Osteoblast (primary cell): ENCODE measurements around the gene HOXD4. TPM values are rescaled to one million over a fixed set of nuclear protein-coding genes. Genes with fewer than 3 reads are reported as not detected.
A peak's percentile ranks its signal among the peaks of the same experiment; 100 is the strongest.

Experiments
- DNase-seq: peaks from one replicate; pipeline ENCODE4 v3.0.0; 2011; ENCODE audit warnings: low spot score, mixed read lengths; ENCODE audit not compliant: insufficient read length; ENCODE audit errors: missing footprints
- H2AFZ ChIP-seq: 2 replicates; pipeline ENCODE4 v1.6.0; 2011; ENCODE audit warnings: mild to moderate bottlenecking, low read length
- H3K27ac ChIP-seq: 2 replicates; pipeline ENCODE4 v1.5.1; 2011; ENCODE audit warnings: mild to moderate bottlenecking, low read depth, low read length, moderate library complexity
- H3K27me3 ChIP-seq: 2 replicates; pipeline ENCODE4 v1.6.0; 2012; ENCODE audit warnings: mild to moderate bottlenecking, control low read depth, inconsistent platforms, low read length, moderate library complexity; ENCODE audit not compliant: insufficient read depth
- H3K36me3 ChIP-seq: 2 replicates; pipeline ENCODE4 v1.5.1; 2011; ENCODE audit warnings: mild to moderate bottlenecking, low read length, control low read depth, moderate library complexity; ENCODE audit not compliant: insufficient read depth
- H3K4me1 ChIP-seq: 2 replicates; pipeline ENCODE4 v1.5.1; 2011; ENCODE audit warnings: mild to moderate bottlenecking, low read length, control low read depth, moderate library complexity; ENCODE audit not compliant: insufficient read depth
- H3K4me2 ChIP-seq: 2 replicates; pipeline ENCODE4 v1.6.0; 2011; ENCODE audit warnings: mild to moderate bottlenecking, low read length; ENCODE audit not compliant: insufficient read depth
- H3K4me3 ChIP-seq: fragments of 200-600 bp; sonication (generic); 3 replicates; pipeline ENCODE4 v1.5.1; 2012; ENCODE audit warnings: mild to moderate bottlenecking, low read length, inconsistent platforms; ENCODE audit not compliant: insufficient read depth
- H3K79me2 ChIP-seq: 2 replicates; pipeline ENCODE4 v1.6.0; 2012; ENCODE audit warnings: mild to moderate bottlenecking, low read length, control low read depth, inconsistent platforms; ENCODE audit not compliant: insufficient read depth
- H3K9me3 ChIP-seq: 2 replicates; pipeline ENCODE4 v1.5.1; 2011; ENCODE audit warnings: low read depth, low read length, control low read depth
- H4K20me1 ChIP-seq: 2 replicates; pipeline ENCODE4 v1.6.0; 2012; ENCODE audit warnings: mild to moderate bottlenecking, low read length, control low read depth; ENCODE audit not compliant: insufficient read depth
- total RNA-seq: library from RNA; depleted of rRNA; stranded (reverse); fragments of >200 nt; gene quantifications from 2 replicates; pipeline ENCODE4 v1.2.3, GENCODE V29; 2012
- TF ChIP-seq, protein P1 (sequence below): IDR thresholded peaks from 2 replicates; pipeline ENCODE4 v1.5.1; 2011; ENCODE audit warnings: mild to moderate bottlenecking, low read depth, low read length, moderate library complexity; ENCODE audit errors: extremely low read depth

The HOXD4 gene
- total RNA-seq, 1 donor, result 0.36 TPM

DNA sequence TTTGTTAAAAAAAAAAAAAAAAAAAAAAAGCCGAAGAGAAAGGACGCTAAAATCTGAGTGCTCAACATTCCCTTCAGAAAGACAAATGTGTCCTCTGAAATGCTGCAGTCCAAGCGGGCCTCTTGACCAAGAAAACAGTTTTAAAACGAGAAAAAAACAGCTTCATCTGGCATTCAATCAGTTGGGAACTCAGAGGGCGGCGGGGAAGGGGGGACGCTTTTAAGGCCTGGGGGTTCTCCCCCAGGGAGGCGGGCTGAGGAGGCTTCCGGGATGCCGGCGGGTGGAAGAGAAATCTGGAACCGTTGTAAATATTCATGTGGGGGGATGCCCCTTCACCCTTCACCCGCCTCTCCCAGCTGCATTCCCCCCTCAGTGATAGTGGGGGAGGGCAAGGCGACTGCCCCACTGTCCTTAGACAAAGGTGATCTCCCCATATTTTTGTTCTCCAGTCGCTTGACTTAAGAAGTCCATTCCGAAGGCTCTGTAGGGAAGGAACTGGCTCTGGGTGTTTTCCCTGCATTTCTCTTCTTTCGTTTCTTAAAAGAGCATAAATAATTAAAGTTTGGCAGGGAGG is 47.5 kb upstream of the HOXD4 start:
- H2AFZ ChIP-seq, result no peak overlapping the region
- peaks cover 91% of the 10 kb centered on the region for H3K27me3 ChIP-seq
- peaks cover 3% of the 10 kb centered on the region for H4K20me1 ChIP-seq
- H3K9me3 ChIP-seq, result no peaks in the 10 kb centered on the region
- H3K27ac ChIP-seq, result no peak overlapping the region
- no peak for DNase-seq
- no peaks in the 10 kb centered on the region for H3K79me2 ChIP-seq
- H3K36me3 ChIP-seq, result no peaks in the 10 kb centered on the region
- H3K4me1 ChIP-seq, result peaks cover 3% of the 10 kb centered on the region
- H3K4me2 ChIP-seq, result peak overlapping the region; percentile 50
- no peak overlapping the region for H3K4me3 ChIP-seq
- TF ChIP-seq, protein P1, sequence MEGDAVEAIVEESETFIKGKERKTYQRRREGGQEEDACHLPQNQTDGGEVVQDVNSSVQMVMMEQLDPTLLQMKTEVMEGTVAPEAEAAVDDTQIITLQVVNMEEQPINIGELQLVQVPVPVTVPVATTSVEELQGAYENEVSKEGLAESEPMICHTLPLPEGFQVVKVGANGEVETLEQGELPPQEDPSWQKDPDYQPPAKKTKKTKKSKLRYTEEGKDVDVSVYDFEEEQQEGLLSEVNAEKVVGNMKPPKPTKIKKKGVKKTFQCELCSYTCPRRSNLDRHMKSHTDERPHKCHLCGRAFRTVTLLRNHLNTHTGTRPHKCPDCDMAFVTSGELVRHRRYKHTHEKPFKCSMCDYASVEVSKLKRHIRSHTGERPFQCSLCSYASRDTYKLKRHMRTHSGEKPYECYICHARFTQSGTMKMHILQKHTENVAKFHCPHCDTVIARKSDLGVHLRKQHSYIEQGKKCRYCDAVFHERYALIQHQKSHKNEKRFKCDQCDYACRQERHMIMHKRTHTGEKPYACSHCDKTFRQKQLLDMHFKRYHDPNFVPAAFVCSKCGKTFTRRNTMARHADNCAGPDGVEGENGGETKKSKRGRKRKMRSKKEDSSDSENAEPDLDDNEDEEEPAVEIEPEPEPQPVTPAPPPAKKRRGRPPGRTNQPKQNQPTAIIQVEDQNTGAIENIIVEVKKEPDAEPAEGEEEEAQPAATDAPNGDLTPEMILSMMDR, result no peak

DNA sequence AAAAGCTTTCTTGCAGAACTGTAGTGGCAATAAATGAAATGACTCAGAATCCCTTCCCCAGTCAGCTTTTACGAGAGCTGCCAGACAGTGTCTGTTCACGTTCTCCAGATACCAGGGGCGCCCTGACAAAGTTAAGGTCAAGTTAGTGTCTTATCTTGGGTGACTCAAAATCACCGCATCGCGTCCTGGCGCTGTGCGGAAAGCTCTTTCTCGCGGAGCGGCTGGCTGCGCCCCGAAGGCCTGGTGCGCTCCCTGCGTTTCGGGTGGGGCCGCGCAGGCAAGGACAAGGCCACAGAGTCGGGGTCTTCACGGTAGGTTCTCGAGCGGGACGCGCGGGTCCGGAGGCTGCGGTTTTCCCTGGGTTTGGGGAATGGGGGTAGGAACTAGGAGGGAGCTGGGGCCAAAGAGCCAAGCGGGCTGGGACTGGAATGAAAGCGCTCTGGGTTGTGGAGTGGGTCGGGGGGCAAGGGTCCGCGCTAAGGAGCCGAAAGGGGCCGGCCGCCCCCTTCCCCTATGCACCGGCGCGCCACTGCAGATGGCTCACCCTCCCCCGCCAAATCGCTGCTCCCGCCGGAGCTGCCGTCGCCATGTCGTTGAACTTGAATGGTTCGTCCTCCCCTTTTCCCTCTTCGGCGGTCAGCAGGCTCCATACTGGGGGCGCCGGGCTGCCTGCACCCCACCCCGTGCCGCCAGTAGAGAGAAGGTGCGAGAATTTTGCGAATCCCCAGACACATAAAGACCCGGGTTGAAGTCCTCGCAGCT is 46.9 kb upstream of the HOXD4 start:
- Histone ChIP-seq H3K4me1 (peaks cover 3% of the 10 kb centered on the region), H2AFZ (no peak overlapping the region), H3K4me2 (peak overlapping the region; percentile 50), H3K4me3 (peak overlapping the region; percentile 37), H4K20me1 (peaks cover 3% of the 10 kb centered on the region), H3K79me2 (no peaks in the 10 kb centered on the region), H3K9me3 (no peaks in the 10 kb centered on the region), H3K36me3 (no peaks in the 10 kb centered on the region), H3K27me3 (peaks cover 91% of the 10 kb centered on the region), H3K27ac (no peak overlapping the region)
- peak; percentile 97 for DNase-seq
- TF ChIP-seq, protein P1, result no peak

- DNase-seq, result peak; percentile 87
- Histone ChIP-seq H3K4me3 (no peak overlapping the region), H4K20me1 (peaks cover 3% of the 10 kb centered on the region), H3K36me3 (no peaks in the 10 kb centered on the region), H3K79me2 (no peaks in the 10 kb centered on the region), H3K27me3 (peaks cover 91% of the 10 kb centered on the region), H3K4me2 (peak overlapping the region; percentile 50), H2AFZ (no peak overlapping the region), H3K9me3 (no peaks in the 10 kb centered on the region), H3K4me1 (peaks cover 3% of the 10 kb centered on the region), H3K27ac (no peak overlapping the region)
- TF ChIP-seq, protein P1, result no peak
These were observed 46.1 kb upstream of the HOXD4 start for GRCh38 chr2:176105078-176105729.
